Spleen (tissue), 7 donors: ENCODE data around the gene GRIK4.

ENCODE experiments used
- POLR2A ChIP-seq, 3 donors: fragments of 450-650 bp; IDR thresholded peaks; one replicate each; pipeline ENCODE4 v1.5.1; 2017; ENCODE audit warnings: antibody characterized with exemption in 3 of 3, mild to moderate bottlenecking in 1 of 3
- TF ChIP-seq, protein P1 (sequence below), 11 experiments: fragments of 200-600 bp in 7 of 11; fragments of 450-650 bp in 4 of 11; sonication (generic) in 4 of 11; IDR thresholded peaks in 8 of 11; conservative IDR thresholded peaks in 3 of 11; 1 replicate in 7 of 11; 2 replicates in 4 of 11; pipeline versions ENCODE4 v1.4.0 to v1.8.0; 2016 to 2021; ENCODE audit warnings: antibody characterized with exemption in 11 of 11, inconsistent platforms in 4 of 11, mild to moderate bottlenecking in 1 of 11
- donor health status: DM: no; HTN: no; CAD: no; lungs with moderate emphysema.
- donor health status: DM: no; HTN: no; CAD: no.
- donor health status: DM: no; HTN: no; CAD: no.

- TF ChIP-seq, protein P1, sequence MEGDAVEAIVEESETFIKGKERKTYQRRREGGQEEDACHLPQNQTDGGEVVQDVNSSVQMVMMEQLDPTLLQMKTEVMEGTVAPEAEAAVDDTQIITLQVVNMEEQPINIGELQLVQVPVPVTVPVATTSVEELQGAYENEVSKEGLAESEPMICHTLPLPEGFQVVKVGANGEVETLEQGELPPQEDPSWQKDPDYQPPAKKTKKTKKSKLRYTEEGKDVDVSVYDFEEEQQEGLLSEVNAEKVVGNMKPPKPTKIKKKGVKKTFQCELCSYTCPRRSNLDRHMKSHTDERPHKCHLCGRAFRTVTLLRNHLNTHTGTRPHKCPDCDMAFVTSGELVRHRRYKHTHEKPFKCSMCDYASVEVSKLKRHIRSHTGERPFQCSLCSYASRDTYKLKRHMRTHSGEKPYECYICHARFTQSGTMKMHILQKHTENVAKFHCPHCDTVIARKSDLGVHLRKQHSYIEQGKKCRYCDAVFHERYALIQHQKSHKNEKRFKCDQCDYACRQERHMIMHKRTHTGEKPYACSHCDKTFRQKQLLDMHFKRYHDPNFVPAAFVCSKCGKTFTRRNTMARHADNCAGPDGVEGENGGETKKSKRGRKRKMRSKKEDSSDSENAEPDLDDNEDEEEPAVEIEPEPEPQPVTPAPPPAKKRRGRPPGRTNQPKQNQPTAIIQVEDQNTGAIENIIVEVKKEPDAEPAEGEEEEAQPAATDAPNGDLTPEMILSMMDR (IDR thresholded peaks at IDR 0.05 in 8 of 11, conservative IDR thresholded peaks at IDR 0.05 in 3 of 11): no peak
- no peak for TF ChIP-seq POLR2A (IDR thresholded peaks at IDR 0.05)
Observed at GRCh38 chr11:120637131-120637530, 125.6 kb downstream of the GRIK4 start.
